ENCODE data around the gene MSS51.

The MSS51 gene

DNA sequence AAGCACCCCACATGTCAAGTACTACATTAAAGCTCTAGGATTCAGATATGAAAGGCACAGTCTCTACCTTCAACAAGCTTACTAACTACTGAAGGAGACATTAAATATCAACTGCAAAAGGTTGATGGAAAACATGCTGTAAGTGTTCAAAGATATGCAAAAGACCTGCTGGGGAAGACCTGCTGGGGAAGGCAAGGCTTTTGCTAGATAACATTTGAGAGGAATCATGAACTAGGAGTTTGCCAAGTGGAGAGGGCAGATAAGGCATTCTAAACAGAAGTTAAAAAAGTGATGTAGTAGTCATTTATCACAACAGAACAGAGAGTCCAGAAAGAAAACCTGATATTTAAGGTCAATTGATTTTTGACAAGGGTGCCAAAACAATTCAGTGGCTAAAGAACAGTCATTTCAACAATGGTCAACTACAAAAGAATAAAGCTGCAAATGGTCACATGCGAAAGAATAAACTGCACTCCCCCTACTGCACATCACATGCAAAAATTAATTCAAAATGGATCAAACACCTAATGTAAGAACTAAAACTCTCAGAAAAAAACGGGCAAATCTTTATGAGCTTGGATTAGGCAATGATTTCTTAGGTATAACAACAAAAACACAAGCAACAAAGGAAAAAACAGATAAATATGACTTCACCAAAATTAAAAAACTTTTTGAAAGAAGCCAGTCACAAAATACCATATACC is 23.0 kb upstream of the MSS51 start:
- Histone ChIP-seq H3K9ac (ENCODE audit: low read depth, low read length) (no peak overlapping the region), H2AFZ (ENCODE audit: low read depth, low read length) (no peak overlapping the region), H3K4me1 (ENCODE audit: insufficient read depth, low read length) (no peaks in the 10 kb centered on the region), H3K79me2 (ENCODE audit: insufficient read depth, low read length) (no peaks in the 10 kb centered on the region), H4K20me1 (ENCODE audit: insufficient read depth, low read length) (no peaks in the 10 kb centered on the region), H3K4me3 (ENCODE audit: low read depth in 1 of 2, low read length in 2 of 2) (no peak overlapping the region), H3K36me3 (ENCODE audit: insufficient read depth, low read length) (peaks cover 14% of the 10 kb centered on the region; the same call in 1 of the 2 replicates), H3K27ac (ENCODE audit: low read length) (no peak overlapping the region), H3K4me2 (ENCODE audit: insufficient read depth, low read length) (no peak overlapping the region), H3K27me3 (ENCODE audit: insufficient read depth, low read length, poor library complexity) (no peaks in the 10 kb centered on the region), H3K9me3 (ENCODE audit: insufficient read depth, low read length, severe bottlenecking) (no peaks in the 10 kb centered on the region)
- DNase-seq, result no peak
- ATAC-seq (ENCODE audit: insufficient read depth, low read depth), result no peak
- TF ChIP-seq, protein P1, sequence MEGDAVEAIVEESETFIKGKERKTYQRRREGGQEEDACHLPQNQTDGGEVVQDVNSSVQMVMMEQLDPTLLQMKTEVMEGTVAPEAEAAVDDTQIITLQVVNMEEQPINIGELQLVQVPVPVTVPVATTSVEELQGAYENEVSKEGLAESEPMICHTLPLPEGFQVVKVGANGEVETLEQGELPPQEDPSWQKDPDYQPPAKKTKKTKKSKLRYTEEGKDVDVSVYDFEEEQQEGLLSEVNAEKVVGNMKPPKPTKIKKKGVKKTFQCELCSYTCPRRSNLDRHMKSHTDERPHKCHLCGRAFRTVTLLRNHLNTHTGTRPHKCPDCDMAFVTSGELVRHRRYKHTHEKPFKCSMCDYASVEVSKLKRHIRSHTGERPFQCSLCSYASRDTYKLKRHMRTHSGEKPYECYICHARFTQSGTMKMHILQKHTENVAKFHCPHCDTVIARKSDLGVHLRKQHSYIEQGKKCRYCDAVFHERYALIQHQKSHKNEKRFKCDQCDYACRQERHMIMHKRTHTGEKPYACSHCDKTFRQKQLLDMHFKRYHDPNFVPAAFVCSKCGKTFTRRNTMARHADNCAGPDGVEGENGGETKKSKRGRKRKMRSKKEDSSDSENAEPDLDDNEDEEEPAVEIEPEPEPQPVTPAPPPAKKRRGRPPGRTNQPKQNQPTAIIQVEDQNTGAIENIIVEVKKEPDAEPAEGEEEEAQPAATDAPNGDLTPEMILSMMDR (IDR thresholded peaks at IDR 0.05; ENCODE audit: borderline replicate concordance, extremely low read depth, low read length, poor library complexity, severe bottlenecking), result no peak
- no peak for TF ChIP-seq EZH2 (IDR thresholded peaks at IDR 0.05; ENCODE audit: borderline replicate concordance, low read depth, low read length, severe bottlenecking)

DNA sequence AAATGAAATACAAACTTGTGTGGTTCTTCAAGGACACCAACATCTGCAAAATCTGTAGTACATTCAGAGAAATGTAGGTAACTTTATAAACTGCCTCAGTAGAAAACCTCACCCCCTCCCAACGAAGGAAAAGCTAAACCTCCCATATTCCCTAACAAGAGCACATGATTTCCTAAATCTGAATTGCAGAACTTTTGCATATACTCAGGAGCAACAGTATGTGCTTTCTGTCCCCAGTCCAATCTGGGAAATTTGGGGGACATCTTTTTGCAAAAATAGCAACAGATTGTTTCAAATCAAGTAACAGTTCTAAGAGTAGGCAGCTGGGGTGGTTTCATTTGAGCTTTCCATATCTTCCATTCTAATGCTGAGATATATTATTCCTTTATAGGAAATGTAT is 15.8 kb upstream of the MSS51 start:
- no peaks in the 10 kb centered on the region for H3K4me1 ChIP-seq (ENCODE audit: insufficient read depth, low read length)
- H3K79me2 ChIP-seq (ENCODE audit: insufficient read depth, low read length), result no peaks in the 10 kb centered on the region
- TF ChIP-seq EZH2 (IDR thresholded peaks at IDR 0.05; ENCODE audit: borderline replicate concordance, low read depth, low read length, severe bottlenecking), result no peak
- TF ChIP-seq, protein P1 (IDR thresholded peaks at IDR 0.05; ENCODE audit: borderline replicate concordance, extremely low read depth, low read length, poor library complexity, severe bottlenecking), result no peak
- no peak for DNase-seq
- no peak overlapping the region for H3K4me3 ChIP-seq (ENCODE audit: low read depth in 1 of 2, low read length in 2 of 2)
- H2AFZ ChIP-seq (ENCODE audit: low read depth, low read length), result no peak overlapping the region
- H3K27ac ChIP-seq (ENCODE audit: low read length), result no peak overlapping the region
- no peaks in the 10 kb centered on the region for H3K9me3 ChIP-seq (ENCODE audit: insufficient read depth, low read length, severe bottlenecking)
- no peaks in the 10 kb centered on the region for H3K27me3 ChIP-seq (ENCODE audit: insufficient read depth, low read length, poor library complexity)
- peaks cover 22% of the 10 kb centered on the region for H3K36me3 ChIP-seq (ENCODE audit: insufficient read depth, low read length)
- ATAC-seq (ENCODE audit: insufficient read depth, low read depth), result no peak
- H4K20me1 ChIP-seq (ENCODE audit: insufficient read depth, low read length), result 0 out of 2 replicates have a peak, but pooled peaks cover 2% of the 10 kb centered on the region
- H3K4me2 ChIP-seq (ENCODE audit: insufficient read depth, low read length), result no peak overlapping the region
- no peak overlapping the region for H3K9ac ChIP-seq (ENCODE audit: low read depth, low read length)

DNA sequence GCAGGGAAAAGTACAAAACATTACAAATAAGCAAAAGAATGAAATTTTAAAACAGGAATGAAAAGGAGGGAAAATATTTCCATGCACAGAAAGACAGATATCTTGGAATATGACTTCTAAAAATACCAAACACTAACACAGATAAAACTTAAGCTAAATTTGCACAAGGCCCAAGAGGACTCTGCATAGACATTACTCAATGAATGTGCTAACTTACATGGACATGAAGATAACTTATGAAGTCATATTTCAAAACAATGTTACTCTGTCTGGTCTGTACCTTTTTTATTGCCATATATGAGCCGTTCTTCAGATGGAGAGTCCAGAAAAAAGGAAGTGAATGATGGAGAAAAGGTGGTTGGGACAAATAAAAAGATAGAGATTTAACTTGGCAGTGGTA is 15.0 kb upstream of the MSS51 start:
- Histone ChIP-seq H3K9ac (ENCODE audit: low read depth, low read length) (no peak overlapping the region), H3K9me3 (ENCODE audit: insufficient read depth, low read length, severe bottlenecking) (no peaks in the 10 kb centered on the region), H2AFZ (ENCODE audit: low read depth, low read length) (no peak overlapping the region), H3K4me3 (ENCODE audit: low read depth in 1 of 2, low read length in 2 of 2) (no peak overlapping the region), H3K4me2 (ENCODE audit: insufficient read depth, low read length) (no peak overlapping the region), H3K27ac (ENCODE audit: low read length) (no peak overlapping the region), H3K79me2 (ENCODE audit: insufficient read depth, low read length) (no peaks in the 10 kb centered on the region), H3K36me3 (ENCODE audit: insufficient read depth, low read length) (peaks cover 27% of the 10 kb centered on the region), H3K27me3 (ENCODE audit: insufficient read depth, low read length, poor library complexity) (no peaks in the 10 kb centered on the region), H3K4me1 (ENCODE audit: insufficient read depth, low read length) (no peaks in the 10 kb centered on the region), H4K20me1 (ENCODE audit: insufficient read depth, low read length) (0 out of 2 replicates have a peak, but pooled peaks cover 2% of the 10 kb centered on the region)
- DNase-seq (no peak), ATAC-seq (ENCODE audit: insufficient read depth, low read depth) (no peak)
- TF ChIP-seq EZH2 (IDR thresholded peaks at IDR 0.05; ENCODE audit: borderline replicate concordance, low read depth, low read length, severe bottlenecking), result no peak
- TF ChIP-seq, protein P1 (IDR thresholded peaks at IDR 0.05; ENCODE audit: borderline replicate concordance, extremely low read depth, low read length, poor library complexity, severe bottlenecking), result no peak

Measured in DND-41 (cell line).